C4-2B (cell line): ENCODE results near the gene HSH2D.
A peak's percentile ranks its signal among the peaks of the same experiment; 100 is the strongest.

Experiments used
- H3K27ac ChIP-seq: fragments of 450-650 bp; 2 replicates; pipeline ENCODE4 v1.5.1; 2017
- ZFX ChIP-seq: fragments of 450-650 bp; IDR thresholded peaks from 2 replicates; pipeline ENCODE4 v1.6.1; 2017
- TF ChIP-seq, protein P1 (sequence below): fragments of 450-650 bp; conservative IDR thresholded peaks from 2 replicates; pipeline ENCODE4 v1.5.1; 2017; ENCODE audit warnings: mild to moderate bottlenecking

HSH2D gene

DNA sequence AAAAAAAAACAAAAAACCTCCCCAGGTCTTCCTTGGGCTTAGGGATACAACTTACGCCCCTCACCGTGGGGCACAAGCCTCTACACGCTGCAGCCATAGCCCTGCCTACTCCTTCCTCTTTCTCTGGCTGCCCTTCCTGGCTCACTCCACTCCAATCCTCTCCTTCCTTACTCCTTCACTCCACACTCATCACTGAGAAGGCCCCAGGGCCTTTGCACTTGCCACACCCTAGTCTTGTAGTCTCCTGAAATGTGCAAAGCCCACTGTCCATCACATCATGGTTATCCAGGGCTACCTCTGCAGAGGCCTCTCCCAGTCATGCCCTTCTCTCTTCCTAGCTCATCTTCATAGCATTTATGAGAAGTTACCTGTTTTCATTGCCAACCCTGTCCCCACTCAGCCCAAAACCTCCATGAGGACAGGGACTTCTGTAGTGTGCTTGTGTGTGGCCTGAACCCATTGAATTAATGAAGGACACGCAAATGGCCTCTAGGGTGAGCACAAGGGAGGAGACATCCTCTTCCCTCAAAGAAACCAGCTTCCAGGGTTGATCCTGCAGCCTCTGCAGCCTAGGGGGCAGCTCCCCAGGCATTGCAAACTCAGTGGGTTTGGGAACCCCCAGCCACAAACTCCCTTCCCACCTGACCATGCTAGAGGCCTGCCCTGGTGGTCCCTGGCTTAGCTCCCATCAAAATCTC is 7.9 kb upstream of the HSH2D start:
- no peak overlapping the region for H3K27ac ChIP-seq
- no peak for TF ChIP-seq ZFX
- TF ChIP-seq, protein P1, sequence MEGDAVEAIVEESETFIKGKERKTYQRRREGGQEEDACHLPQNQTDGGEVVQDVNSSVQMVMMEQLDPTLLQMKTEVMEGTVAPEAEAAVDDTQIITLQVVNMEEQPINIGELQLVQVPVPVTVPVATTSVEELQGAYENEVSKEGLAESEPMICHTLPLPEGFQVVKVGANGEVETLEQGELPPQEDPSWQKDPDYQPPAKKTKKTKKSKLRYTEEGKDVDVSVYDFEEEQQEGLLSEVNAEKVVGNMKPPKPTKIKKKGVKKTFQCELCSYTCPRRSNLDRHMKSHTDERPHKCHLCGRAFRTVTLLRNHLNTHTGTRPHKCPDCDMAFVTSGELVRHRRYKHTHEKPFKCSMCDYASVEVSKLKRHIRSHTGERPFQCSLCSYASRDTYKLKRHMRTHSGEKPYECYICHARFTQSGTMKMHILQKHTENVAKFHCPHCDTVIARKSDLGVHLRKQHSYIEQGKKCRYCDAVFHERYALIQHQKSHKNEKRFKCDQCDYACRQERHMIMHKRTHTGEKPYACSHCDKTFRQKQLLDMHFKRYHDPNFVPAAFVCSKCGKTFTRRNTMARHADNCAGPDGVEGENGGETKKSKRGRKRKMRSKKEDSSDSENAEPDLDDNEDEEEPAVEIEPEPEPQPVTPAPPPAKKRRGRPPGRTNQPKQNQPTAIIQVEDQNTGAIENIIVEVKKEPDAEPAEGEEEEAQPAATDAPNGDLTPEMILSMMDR: no peak

DNA sequence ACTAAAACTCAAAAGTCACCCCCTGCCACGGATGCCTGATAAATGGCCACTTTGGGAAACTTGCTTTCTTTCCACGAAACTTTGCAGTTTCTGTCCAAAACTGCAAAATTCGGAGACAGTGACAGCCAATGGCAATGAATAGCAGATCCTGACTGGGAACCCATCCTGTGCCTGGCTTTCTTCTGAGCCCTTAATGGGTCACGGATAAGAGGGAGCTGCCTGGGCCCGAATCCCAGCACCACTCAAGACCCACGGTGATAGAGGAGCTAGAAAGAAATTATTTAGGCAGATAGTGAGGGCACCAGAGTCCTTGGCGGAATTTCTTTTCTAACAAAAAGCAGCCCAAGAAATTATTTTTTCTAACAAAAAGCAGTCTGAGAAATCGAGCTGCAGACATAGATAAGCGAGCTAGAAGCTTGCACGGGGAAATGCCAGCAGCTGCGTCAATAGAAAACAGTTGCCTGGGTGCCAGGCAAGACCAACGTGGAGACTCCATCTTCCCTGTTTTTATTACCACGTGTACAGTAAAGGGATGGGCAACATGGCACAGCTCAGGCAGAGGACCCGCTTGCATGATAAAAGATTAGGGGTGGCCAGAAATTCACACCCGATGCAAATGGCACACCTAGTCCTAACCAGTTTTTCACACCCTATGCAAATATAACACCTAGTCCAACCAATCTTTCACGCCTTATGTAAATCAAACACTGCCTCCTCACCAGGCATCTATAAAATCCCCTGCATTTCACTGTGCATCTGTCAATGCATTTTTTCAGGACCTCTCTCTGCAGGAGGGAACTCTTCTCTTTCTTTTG is 7.1 kb upstream of the HSH2D start:
- TF ChIP-seq, protein P1: no peak
- TF ChIP-seq ZFX: no peak
- H3K27ac ChIP-seq: no peak overlapping the region

DNA sequence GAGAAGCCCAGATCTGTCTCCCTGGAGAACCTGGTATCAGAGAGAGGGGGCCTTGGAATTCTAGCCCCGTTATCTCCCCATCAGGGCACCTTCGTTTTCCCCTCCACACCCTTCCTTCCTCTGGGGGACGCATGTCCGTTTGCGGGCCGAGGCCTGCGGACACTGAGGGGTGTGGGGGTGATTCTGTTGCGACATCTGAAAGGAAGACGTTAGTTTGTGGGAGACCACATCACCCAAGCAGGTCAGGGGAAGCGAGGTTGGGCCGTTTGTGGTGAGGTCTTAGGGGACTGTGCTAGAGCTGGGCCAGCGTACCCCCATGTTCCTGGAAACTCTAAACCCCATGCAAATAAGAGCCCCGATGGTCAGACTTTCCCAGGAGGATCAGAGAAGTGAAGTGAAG is 3.7 kb upstream of the HSH2D start:
- no peak overlapping the region for H3K27ac ChIP-seq
- no peak for TF ChIP-seq ZFX
- TF ChIP-seq, protein P1: no peak

DNA sequence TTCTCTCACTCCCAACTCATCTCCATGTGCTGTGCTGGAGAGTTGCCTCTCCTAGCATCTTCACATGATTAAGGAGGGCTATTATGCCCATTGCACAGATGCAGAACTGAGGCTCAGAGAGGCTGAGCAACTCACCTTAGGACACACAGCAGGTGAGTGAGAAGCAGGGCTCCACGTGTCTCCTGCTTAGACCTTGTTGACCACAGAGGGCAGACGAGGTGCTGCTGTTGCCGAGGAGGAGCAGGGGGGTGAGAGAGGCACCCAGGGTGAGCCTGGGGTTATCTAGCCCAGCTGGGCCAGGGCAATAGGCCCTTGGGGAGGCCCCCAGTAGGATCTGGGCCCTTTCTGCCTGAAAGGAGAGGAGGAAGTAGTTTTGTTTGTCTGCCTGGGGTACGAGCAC is 2.4 kb upstream of the HSH2D start:
- no peak for TF ChIP-seq ZFX
- TF ChIP-seq, protein P1: no peak
- no peak overlapping the region for H3K27ac ChIP-seq

DNA sequence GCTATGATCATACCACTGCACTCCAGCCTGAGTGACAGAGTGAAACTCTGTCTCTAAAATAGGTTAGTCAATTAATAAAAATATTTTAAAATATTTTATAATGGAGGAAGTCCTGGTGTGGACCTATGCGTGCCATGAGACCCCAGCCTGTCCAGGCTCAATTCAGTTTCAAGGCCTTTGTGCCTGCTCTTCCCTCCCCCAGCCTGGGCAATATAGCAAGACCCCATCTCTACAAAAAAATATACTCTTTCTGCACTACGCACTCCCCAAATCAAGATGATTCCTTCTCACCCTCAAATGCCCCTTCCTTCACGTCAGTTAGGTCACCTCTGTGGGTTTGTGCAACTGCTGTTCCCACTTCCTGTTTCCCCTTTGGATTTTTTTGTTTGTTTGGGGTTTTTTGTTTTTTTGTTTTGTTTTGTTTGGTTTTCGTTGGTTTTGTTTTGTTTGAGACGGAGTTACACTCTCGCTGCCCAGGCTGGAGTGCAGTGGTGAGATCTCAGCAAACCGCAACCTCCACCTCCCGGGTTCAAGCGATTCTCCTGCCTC is 1.4 kb upstream of the HSH2D start:
- TF ChIP-seq, protein P1: no peak
- TF ChIP-seq ZFX: no peak
- peak overlapping the region; percentile 68; the same call in 1 of the 2 replicates for H3K27ac ChIP-seq

DNA sequence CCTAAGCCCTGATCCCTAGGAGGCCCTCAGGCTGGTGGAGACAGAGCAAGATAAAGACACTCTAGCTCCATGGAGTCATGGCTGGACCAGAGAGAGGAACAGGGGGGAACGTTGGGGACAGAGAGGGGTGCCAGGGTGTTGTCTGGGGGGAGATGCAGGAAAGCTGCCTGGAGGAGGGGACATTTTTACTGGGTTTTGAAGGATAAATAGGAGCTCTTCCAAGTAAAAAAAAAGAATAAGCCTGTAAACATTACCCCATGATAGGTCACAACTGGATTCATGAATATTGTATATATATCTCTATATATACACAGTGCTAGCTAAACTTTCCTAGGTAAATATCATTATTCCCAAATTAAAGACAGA is 714 bp downstream of the HSH2D start:
- TF ChIP-seq ZFX: no peak
- TF ChIP-seq, protein P1: no peak
- H3K27ac ChIP-seq: peak overlapping the region; percentile 68

DNA sequence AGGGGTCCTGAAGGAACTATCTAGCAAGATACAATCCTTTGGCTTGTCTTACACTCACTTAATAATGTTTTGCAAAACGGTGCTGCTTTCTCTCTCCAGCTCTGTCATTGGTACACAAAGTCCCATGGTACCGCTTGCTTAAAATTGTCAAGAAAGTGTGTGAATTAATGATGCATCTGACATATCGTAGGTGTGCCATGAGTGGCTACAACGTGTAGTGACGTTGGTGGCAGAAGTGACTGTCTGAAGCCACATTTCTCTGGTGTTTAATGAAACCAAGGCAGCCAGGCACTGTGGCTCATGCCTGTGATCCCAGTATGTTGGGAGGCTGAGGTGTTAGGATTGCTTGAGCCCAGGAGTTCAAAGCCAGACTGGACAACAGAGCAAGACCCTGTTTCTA is 2.6 kb downstream of the HSH2D start:
- TF ChIP-seq ZFX: no peak
- TF ChIP-seq, protein P1: no peak
- no peak overlapping the region for H3K27ac ChIP-seq
